ENCODE results near the gene USP36.
"Not testable (repeated sequence)": the region's sequence is repeated elsewhere in the genome, so short reads cannot be mapped to it uniquely, and the experiment has no call there.

Gene USP36

GRCh38 chr17:78840780-78841611 is at the start of gene USP36:
Gene USP36 (minus strand): TSS chr17:78840814. CDS start chr17:78836363, 4,451 bp downstream.
- TF ChIP-seq CTCF (IDR thresholded peaks at IDR 0.05; ENCODE audit: low read depth, low read length), result no peak; the same call in 1 of the 2 replicates
- DNase-seq (ENCODE audit: extremely low read depth, low read depth), result peak; percentile 98

DNA sequence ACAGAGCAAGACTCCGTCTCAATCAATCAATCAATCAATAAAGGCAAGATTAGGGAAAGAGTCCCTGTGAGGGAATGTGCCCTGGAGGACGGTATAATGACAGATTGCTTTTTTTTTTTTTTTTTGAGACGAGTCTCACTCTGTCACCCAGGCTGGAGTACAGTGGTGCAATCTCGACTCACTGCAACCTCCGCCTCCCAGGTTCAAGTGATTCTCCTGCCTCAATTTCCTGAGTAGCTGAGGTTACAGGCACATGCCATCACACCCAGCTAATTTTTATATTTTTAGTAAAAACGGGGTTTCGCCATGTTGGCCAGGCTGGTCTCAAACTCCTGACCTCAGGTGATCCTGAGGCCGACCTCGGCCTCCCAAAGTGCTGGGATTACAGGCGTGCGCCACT is 49.5 kb upstream of the USP36 start:
- DNase-seq (ENCODE audit: extremely low read depth, low read depth), result not testable (repeated sequence)

DNA sequence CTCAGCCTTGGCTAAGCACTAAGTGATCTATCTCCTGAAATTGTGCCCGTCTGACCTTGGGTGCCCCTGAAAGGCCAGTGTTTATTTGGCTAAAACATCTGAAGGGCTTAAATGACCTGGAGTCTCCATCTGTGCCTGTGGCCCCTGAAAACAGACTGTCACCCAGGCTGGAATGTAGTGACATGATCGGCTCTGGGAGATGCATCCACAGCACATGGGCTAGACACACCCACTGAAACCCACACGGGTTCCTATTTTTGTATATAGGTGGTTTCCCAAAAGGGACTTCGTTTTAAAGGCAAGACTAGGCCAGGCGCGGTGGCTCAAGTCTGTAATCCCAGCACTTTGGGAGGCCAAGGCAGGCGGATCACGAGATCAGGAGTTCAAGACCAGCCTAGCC is 48.9 kb upstream of the USP36 start:
- no peak for DNase-seq (ENCODE audit: extremely low read depth, low read depth)
- no peak for TF ChIP-seq CTCF (IDR thresholded peaks at IDR 0.05; ENCODE audit: low read depth, low read length)

DNA sequence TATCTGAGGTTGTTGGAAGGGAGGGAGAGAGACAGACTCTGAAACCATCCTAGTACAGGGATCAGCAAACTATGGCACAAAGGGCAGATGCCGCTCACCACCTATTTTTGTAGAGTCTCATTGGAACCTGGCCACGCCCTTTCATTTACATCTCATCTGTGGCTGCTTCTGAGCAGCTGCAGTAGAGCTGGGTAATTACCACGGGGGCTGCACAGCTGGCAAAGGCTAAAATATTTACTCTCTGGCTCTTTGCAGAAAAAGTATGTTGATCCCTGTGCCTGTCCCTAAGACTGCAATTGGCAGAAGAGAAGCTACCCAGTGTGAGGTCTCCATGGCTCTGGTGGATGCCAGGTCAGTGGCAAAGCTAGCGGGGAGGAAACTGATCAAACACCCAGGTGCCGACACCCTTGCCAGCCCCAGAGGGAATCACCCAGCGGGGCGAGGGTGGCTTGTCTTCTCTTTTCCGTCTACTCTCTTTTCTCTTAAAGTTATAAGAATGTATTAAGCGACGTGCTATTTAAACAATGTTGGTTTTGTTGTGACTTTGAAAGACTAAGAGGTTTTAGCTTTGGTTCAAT is 48.4 kb upstream of the USP36 start:
- no peak for DNase-seq (ENCODE audit: extremely low read depth, low read depth)
- no peak for TF ChIP-seq CTCF (IDR thresholded peaks at IDR 0.05; ENCODE audit: low read depth, low read length)

DNA sequence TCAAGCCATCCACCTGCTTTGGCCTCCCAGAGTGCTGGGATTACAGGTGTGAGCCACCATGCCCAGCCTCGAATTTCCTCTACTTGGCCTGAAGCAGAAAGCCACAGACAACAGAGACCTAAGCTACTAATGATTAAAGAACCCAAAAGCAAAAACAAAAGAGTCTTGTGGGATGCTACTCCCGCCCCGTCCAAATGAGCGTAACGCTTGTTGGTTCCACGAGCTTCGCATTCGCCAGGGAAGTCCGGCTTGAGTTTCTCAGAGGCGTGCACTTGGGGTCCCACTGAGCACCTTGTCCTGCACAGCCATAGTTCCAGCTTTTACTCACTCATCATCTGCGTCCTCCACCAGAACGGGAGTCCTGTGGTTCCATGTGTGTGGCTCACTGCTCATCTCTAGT is 46.3 kb upstream of the USP36 start:
- DNase-seq (ENCODE audit: extremely low read depth, low read depth), result no peak

GRCh38 chr17:78885956-78886355 is 45.3 kb upstream of the USP36 start:
- no peak for DNase-seq (ENCODE audit: extremely low read depth, low read depth)
- no peak for TF ChIP-seq CTCF (IDR thresholded peaks at IDR 0.05; ENCODE audit: low read depth, low read length)

More for the DNA sequence above, 46.3 kb upstream of the USP36 start:
- no peak for TF ChIP-seq CTCF (IDR thresholded peaks at IDR 0.05; ENCODE audit: low read depth, low read length)

GRCh38 chr17:78884876-78885667 is 44.5 kb upstream of the USP36 start:
- no peak for DNase-seq (ENCODE audit: extremely low read depth, low read depth)
- TF ChIP-seq CTCF (IDR thresholded peaks at IDR 0.05; ENCODE audit: low read depth, low read length), result no peak

All from AG09319 (cell line).